IMR-90 (cell line): ENCODE results near the gene NPIPA1. TPM values are rescaled to one million over a fixed set of nuclear protein-coding genes. Genes with fewer than 3 reads are reported as not detected.
"Not testable (repeated sequence)": the region's sequence is repeated elsewhere in the genome, so short reads cannot be mapped to it uniquely, and the experiment has no call there.

Experiments used
- ATAC-seq: fragments of 200-7000 bp; cut with Tn5 transposase; 2 replicates; pipeline ENCODE4 v1.9.1; 2020; ENCODE audit warnings: low read depth, mild to moderate bottlenecking, moderate library complexity
- BruUV-seq: library from RNA; stranded (reverse); fragments of 400-500 nt; replicated peaks from 2 replicates; lab custom pipeline; 2021; lab: Mats Ljungman, UMichigan
- CTCF ChIA-PET: fragments of 300-600 bp; formaldehyde crosslinking; extraction: SDS; loops from one replicate; lab custom pipeline; 2021; ENCODE audit warnings: antibody characterized with exemption; lab: Yijun Ruan, JAX
- POLR2A ChIA-PET: fragments of 300-600 bp; sonication (Branson Sonifier 250); formaldehyde crosslinking; loops from one replicate; lab custom pipeline; 2022; ENCODE audit warnings: antibody characterized with exemption; ENCODE audit not compliant: unreplicated experiment; lab: Charles Lee
- DNase-seq: peaks from one replicate; pipeline ENCODE4 v3.0.0; 2013
- H2AFZ ChIP-seq: replicated peaks from 2 replicates; pipeline ENCODE3; 2013; ENCODE audit warnings: low read length, mild to moderate bottlenecking; ENCODE audit not compliant: poor library complexity
- H2AK5ac ChIP-seq: 2 replicates; pipeline ENCODE4 v1.6.1; 2013; ENCODE audit warnings: low read depth, low read length, inconsistent platforms
- H2AK9ac ChIP-seq: replicated peaks from 2 replicates; pipeline ENCODE3; 2013; ENCODE audit warnings: mild to moderate bottlenecking, low read depth, low read length, moderate library complexity; ENCODE audit not compliant: poor library complexity
- H2BK120ac ChIP-seq: 2 replicates; pipeline ENCODE4 v1.6.1; 2013; ENCODE audit warnings: low read depth, low read length, inconsistent platforms
- H2BK15ac ChIP-seq: 3 replicates; pipeline ENCODE4 v1.6.1; 2013; ENCODE audit warnings: low read depth, low read length, inconsistent platforms
- H2BK20ac ChIP-seq: 2 replicates; pipeline ENCODE4 v1.6.1; 2013; ENCODE audit warnings: low read depth, mild to moderate bottlenecking, inconsistent platforms, low read length, moderate library complexity
- H2BK5ac ChIP-seq: 2 replicates; pipeline ENCODE4 v1.6.1; 2013; ENCODE audit warnings: mild to moderate bottlenecking, low read depth, low read length, inconsistent platforms; ENCODE audit not compliant: poor library complexity, severe bottlenecking
- H3K14ac ChIP-seq: replicated peaks from 2 replicates; pipeline ENCODE4 v1.6.1; 2013; ENCODE audit warnings: low read depth, low read length, inconsistent platforms
- H3K18ac ChIP-seq: 2 replicates; pipeline ENCODE4 v1.6.1; 2013; ENCODE audit warnings: low read depth, low read length, control low read depth
- H3K23ac ChIP-seq: 2 replicates; pipeline ENCODE4 v1.6.1; 2013; ENCODE audit warnings: low read depth, low read length, inconsistent platforms
- H3K27ac ChIP-seq: 2 replicates; pipeline ENCODE4 v1.5.1; 2013; ENCODE audit warnings: mild to moderate bottlenecking, control low read depth, low read length; ENCODE audit not compliant: insufficient read depth
- H3K27me3 ChIP-seq: 2 replicates; pipeline ENCODE4 v1.6.1; 2013; ENCODE audit warnings: low read length; ENCODE audit not compliant: control insufficient read depth, insufficient read depth
- H3K36me3 ChIP-seq: 2 replicates; pipeline ENCODE4 v1.6.1; 2013; ENCODE audit warnings: low read length, mixed read lengths; ENCODE audit not compliant: control insufficient read depth, insufficient read depth
- H3K4ac ChIP-seq: 2 replicates; pipeline ENCODE4 v1.6.1; 2013; ENCODE audit warnings: low read depth, low read length, inconsistent platforms
- H3K4me1 ChIP-seq: 2 replicates; pipeline ENCODE4 v1.6.1; 2013; ENCODE audit warnings: low read length, mixed read lengths; ENCODE audit not compliant: control insufficient read depth, insufficient read depth
- H3K4me2 ChIP-seq: 2 replicates; pipeline ENCODE4 v1.6.1; 2013; ENCODE audit warnings: low read depth, mild to moderate bottlenecking, control low read depth, low read length, moderate library complexity
- H3K4me3 ChIP-seq: 2 replicates; pipeline ENCODE4 v1.5.1; 2013; ENCODE audit warnings: low read depth, mild to moderate bottlenecking, control low read depth, low read length, moderate library complexity; ENCODE audit not compliant: insufficient read depth
- H3K56ac ChIP-seq: 2 replicates; pipeline ENCODE4 v1.6.1; 2013; ENCODE audit warnings: low read length, inconsistent platforms; ENCODE audit not compliant: insufficient read depth; ENCODE audit errors: extremely low read depth
- H3K79me1 ChIP-seq, 2 experiments: 2 replicates each; pipeline ENCODE4 v1.6.1; 2013; ENCODE audit warnings: low read length in 2 of 2, inconsistent platforms in 1 of 2, low read depth in 1 of 2
- H3K9ac ChIP-seq: 2 replicates; pipeline ENCODE4 v1.6.1; 2013; ENCODE audit warnings: low read depth, low read length, control low read depth
- H3K9me1 ChIP-seq: 2 replicates; pipeline ENCODE4 v1.6.1; 2013; ENCODE audit warnings: low read length, inconsistent platforms; ENCODE audit not compliant: insufficient read depth
- H3K9me3 ChIP-seq: 2 replicates; pipeline ENCODE4 v1.6.1; 2013; ENCODE audit warnings: low read length; ENCODE audit not compliant: control insufficient read depth, insufficient read depth
- H4K20me1 ChIP-seq: 2 replicates; pipeline ENCODE4 v1.6.1; 2013; ENCODE audit warnings: low read length, inconsistent platforms; ENCODE audit not compliant: insufficient read depth
- H4K5ac ChIP-seq: 2 replicates; pipeline ENCODE4 v1.6.1; 2013; ENCODE audit warnings: mild to moderate bottlenecking, low read depth, low read length, control low read depth
- H4K8ac ChIP-seq, 2 experiments: 2 replicates each; pipeline ENCODE4 v1.6.1; 2013; ENCODE audit warnings: low read depth in 2 of 2, low read length in 2 of 2, control low read depth in 1 of 2, inconsistent platforms in 1 of 2
- H4K91ac ChIP-seq: 2 replicates; pipeline ENCODE4 v1.6.1; 2013; ENCODE audit warnings: low read depth, low read length, inconsistent platforms; ENCODE audit not compliant: insufficient read depth
- WGBS, 2 experiments: methylation state at CpG; one replicate each; pipeline versions ENCODE4 v1.1.5 to v1.1.7; 2013; ENCODE audit warnings: missing lambda C conversion rate in 2 of 2; ENCODE audit not compliant: insufficient read length in 1 of 2; ENCODE audit errors: extremely low coverage in 2 of 2; 5-methylcytosine and 5-hydroxymethylcytosine counted together
- dilution Hi-C: fragments of 300-500 bp; cut with HindIII; formaldehyde crosslinking; loops from one replicate; pipeline ENCODE4 v1.14.3; 2018; ENCODE audit warnings: low sequenced_read_pairs; ENCODE audit not compliant: unreplicated experiment
- in situ Hi-C: fragments of 300-500 bp; cut with MboI; formaldehyde crosslinking; loops from 3 replicates; pipeline ENCODE4 v1.14.3; 2019; ENCODE audit warnings: low sequenced_read_pairs, inconsistent platforms, mixed read lengths
- intact Hi-C: fragments of 100-400 bp; cut with micrococcal nuclease; formaldehyde crosslinking; loops from 2 replicates; pipeline ENCODE4 v1.10.0; 2022
- polyA plus RNA-seq, 3 experiments: library from polyadenylated mRNA; depleted of rRNA; stranded (reverse); fragments of >200 nt; gene quantifications; 2 replicates each; pipeline ENCODE4 v1.2.3, GENCODE V29; 2012; ENCODE audit warnings: low replicate concordance in 1 of 3
- total RNA-seq: library from RNA; depleted of rRNA; stranded (reverse); fragments of >200 nt; gene quantifications from 2 replicates; pipeline ENCODE4 v1.2.3, GENCODE V29; 2012

NPIPA1 gene
- total and polyA plus RNA-seq, 2 of the 4 experiments (the other 2 are of a cell fraction), result 8.1 to 85.8 TPM

GRCh38 chr16:14924359-14924758 is 12.9 kb upstream of the NPIPA1 start:
- H3K79me1 ChIP-seq, H3K18ac ChIP-seq, H3K4me2 ChIP-seq, H4K20me1 ChIP-seq, H2BK120ac ChIP-seq, H3K56ac ChIP-seq, in situ Hi-C loops, H3K9ac ChIP-seq, H2AK5ac ChIP-seq, CTCF ChIA-PET, H4K91ac ChIP-seq, H3K9me1 ChIP-seq, H3K36me3 ChIP-seq, H2AK9ac ChIP-seq, intact Hi-C loops, POLR2A ChIA-PET, H3K23ac ChIP-seq, H2BK20ac ChIP-seq, H3K9me3 ChIP-seq, H4K5ac ChIP-seq, H4K8ac ChIP-seq, H3K4me3 ChIP-seq, ATAC-seq, H3K27me3 ChIP-seq, H3K4me1 ChIP-seq, DNase-seq, H2AFZ ChIP-seq, dilution Hi-C loops, H2BK15ac ChIP-seq, H2BK5ac ChIP-seq, H3K27ac ChIP-seq, H3K14ac ChIP-seq, H3K4ac ChIP-seq: not testable (repeated sequence)
- BruUV-seq, result TSS peak; percentile 14
- no CpG with 5 or more reads among the region's 17 CpGs for WGBS, 2 experiments

- H3K4ac ChIP-seq, H2AK5ac ChIP-seq, intact Hi-C loops, H3K4me3 ChIP-seq, H2AK9ac ChIP-seq, H2BK120ac ChIP-seq, H3K14ac ChIP-seq, DNase-seq, H3K9ac ChIP-seq, POLR2A ChIA-PET, H4K91ac ChIP-seq, H3K9me3 ChIP-seq, in situ Hi-C loops, H3K9me1 ChIP-seq, H3K27me3 ChIP-seq, H2BK15ac ChIP-seq, H4K20me1 ChIP-seq, H3K36me3 ChIP-seq, H3K27ac ChIP-seq, H3K56ac ChIP-seq, ATAC-seq, H2AFZ ChIP-seq, H3K4me1 ChIP-seq, H4K5ac ChIP-seq, H3K18ac ChIP-seq, H3K4me2 ChIP-seq, H3K79me1 ChIP-seq, H2BK20ac ChIP-seq, H3K23ac ChIP-seq, CTCF ChIA-PET, dilution Hi-C loops, BruUV-seq, H4K8ac ChIP-seq, H2BK5ac ChIP-seq: not testable (repeated sequence)
- no CpG with 5 or more reads among the region's 18 CpGs for WGBS, 2 experiments
Observed at GRCh38 chr16:14924982-14925381, 12.3 kb upstream of the NPIPA1 start.
